Cortex of kidney (tissue), 1 donor: Measurements from ENCODE around the gene WDPCP.
A peak's percentile ranks its signal among the peaks of the same experiment; 100 is the strongest.
"Not testable (repeated sequence)": the region's sequence is repeated elsewhere in the genome, so short reads cannot be mapped to it uniquely, and the experiment has no call there.

Source experiments
- DNase-seq: peaks from one replicate; lab custom pipeline; 2025; lab: John Stamatoyannopoulos, UW

The WDPCP gene, protein sequence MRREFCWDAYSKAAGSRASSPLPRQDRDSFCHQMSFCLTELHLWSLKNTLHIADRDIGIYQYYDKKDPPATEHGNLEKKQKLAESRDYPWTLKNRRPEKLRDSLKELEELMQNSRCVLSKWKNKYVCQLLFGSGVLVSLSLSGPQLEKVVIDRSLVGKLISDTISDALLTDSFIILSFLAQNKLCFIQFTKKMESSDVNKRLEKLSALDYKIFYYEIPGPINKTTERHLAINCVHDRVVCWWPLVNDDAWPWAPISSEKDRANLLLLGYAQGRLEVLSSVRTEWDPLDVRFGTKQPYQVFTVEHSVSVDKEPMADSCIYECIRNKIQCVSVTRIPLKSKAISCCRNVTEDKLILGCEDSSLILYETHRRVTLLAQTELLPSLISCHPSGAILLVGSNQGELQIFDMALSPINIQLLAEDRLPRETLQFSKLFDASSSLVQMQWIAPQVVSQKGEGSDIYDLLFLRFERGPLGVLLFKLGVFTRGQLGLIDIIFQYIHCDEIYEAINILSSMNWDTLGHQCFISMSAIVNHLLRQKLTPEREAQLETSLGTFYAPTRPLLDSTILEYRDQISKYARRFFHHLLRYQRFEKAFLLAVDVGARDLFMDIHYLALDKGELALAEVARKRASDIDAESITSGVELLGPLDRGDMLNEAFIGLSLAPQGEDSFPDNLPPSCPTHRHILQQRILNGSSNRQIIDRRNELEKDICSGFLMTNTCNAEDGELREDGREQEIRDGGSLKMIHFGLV

GRCh38 chr2:63588385-63589147, at the start of gene WDPCP, which contains the start of gene MDH1:
WDPCP (minus strand) TSS chr2:63588477; CDS start chr2:63588271, 206 bp downstream.
MDH1 (plus strand) TSS chr2:63588963; CDS start chr2:63589044, 81 bp downstream.
- DNase-seq: peak; percentile 58

- no peak for DNase-seq
Observed at GRCh38 chr2:63632382-63632781, 44.1 kb upstream of the WDPCP start.

DNA sequence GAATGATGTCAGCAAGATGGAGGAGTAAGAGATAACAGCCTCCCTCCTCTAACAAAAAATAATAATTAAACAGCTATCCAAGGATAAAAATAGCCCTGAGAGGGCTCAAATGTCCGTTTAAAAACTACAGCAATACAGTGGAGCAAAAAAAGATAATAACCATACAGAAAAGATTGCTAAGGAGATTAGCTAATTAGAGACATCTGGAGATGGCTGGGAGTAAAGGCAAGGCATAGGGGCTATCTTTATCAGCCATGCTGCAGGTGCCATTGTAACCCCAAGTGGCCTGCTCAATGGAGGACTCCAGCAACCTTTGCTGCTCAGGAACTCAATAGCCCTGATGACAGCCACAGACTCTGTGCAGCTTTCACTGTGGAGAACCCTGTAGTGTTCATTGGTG, 43.2 kb upstream of the WDPCP start:
- no peak for DNase-seq

- no peak for DNase-seq
Observed at GRCh38 chr2:63628403-63628942, 40.2 kb upstream of the WDPCP start.

DNA sequence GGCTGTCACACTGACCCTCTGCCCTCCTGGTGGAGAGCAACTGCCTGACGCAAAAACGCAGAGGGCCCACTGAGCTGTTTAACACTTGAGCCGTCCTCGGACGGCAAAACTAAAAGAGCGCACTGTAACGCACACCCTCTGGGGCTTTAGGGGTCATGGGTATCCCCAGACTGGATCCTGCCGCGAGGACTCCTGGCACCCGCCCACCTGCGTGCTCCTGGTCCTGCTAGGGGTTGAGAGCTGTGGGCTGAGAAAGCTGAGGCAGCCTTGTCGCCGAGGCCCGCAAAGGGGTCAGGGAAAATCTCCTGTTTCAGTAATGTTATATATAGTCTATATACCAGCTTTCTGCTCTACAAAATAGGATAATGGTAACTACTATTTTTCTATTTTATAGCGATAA, 39.6 kb upstream of the WDPCP start:
- DNase-seq: no peak

DNA sequence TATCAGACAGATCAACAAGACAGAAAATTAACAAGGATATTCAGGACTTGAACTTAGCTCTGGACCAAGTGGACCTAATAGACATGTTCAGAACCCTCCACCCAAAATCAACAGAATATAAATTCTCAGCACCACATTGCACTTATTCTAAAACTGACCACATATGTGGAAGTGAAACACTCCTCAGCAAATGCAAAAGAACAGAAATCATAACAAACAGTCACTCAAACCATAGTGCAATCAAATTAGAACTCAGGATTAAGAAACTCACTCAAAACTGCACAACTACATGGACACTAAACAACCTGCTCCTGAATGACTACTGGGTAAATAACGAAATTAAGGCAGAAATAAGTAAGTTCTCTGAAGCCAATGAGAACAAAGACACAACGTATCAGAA, 35.5 kb upstream of the WDPCP start:
- DNase-seq: not testable (repeated sequence)

- no peak for DNase-seq
Observed at GRCh38 chr2:63622751-63623150, 34.5 kb upstream of the WDPCP start.

DNA sequence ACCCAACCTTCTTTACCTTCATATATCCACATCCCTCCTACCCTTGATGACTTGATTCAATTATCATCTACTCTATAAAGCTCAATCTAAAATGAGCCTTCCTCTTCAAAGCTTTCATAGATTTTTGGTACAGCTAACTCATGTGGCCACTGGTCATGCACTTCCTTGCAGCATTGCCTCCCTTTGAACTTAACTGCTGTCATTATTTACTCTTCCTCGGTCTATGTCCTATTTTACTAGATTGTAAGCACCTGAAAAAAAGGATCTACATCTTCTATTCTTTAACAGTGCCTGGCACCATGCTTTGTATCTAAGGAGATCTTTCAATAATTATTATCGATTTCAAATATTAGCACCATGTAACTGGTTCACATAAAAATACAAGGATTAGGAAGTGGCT, 31.1 kb upstream of the WDPCP start:
- DNase-seq: no peak

- DNase-seq: no peak
Observed at GRCh38 chr2:63617366-63617765, 29.1 kb upstream of the WDPCP start.

GRCh38 chr2:63614983-63615945, 27.0 kb upstream of the WDPCP start:
- no peak for DNase-seq

DNA sequence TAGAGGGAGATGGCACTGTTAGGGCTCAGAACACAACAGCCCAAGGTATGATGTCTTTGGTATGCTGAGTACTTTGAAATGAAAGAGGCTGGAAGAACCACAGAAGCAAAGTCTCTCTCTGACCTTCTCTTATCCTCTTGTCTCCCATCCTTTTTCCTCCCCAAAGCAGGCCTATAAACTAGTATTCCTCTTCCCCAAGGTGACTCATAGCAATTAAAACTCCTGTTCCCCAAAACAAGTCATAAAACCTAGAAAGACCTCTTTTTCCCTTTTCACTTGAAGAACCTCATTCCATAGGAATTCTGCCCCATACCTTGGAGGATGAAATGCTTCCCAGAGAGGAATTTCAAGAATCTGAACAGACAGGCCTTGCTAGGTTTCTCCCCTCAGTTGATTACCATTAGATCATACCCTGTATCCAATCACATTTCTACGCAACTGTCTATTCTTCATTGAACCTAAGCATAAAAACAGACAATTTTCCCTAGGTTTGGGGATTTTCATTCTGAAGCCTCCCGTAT, 26.2 kb upstream of the WDPCP start:
- DNase-seq: no peak

DNA sequence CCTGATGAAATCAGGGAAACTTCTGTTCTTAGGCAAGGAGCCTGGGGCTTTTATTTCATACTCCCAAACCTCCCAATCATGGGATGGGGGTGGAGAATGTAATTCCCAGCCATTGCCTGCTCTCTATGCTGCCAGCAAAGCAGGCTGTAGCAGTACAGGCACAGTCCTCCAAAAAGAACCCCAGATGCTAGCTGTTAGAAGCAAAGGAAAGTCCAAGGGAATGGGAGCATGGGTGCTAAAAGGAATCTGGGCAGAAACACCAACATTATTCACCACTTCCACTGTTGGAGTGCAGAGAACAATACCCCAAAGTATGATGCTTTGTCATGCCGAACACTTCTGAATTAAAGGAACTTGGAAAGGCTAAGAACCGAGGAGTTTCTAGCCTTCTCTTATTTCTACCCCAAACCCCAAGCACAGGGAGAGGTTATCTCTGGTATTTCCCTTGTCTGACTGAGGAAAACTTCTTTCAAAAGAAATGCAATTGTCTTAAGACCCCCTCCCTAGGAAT, 25.2 kb upstream of the WDPCP start:
- DNase-seq: no peak

- no peak for DNase-seq
Observed at GRCh38 chr2:63610525-63610924, 22.2 kb upstream of the WDPCP start.

- DNase-seq: not testable (repeated sequence)
Observed at GRCh38 chr2:63608865-63609264, 20.6 kb upstream of the WDPCP start.

DNA sequence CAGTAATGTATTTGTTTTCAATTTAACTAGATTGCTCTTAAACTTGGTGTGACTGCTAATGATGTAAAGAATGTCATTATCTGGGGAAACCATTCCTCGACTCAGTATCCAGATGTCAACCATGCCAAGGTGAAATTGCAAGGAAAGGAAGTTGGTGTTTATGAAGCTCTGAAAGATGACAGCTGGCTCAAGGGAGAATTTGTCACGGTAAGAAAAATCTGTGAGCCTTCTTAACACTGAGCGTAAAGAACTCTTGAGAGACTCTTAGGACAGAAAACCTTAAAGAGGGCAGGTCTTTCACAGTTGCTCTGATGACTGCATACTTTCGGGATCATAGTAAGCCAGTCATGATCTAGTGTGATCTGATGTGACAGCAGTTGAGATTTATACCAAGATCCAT, 16.4 kb upstream of the WDPCP start:
- DNase-seq: no peak

DNA sequence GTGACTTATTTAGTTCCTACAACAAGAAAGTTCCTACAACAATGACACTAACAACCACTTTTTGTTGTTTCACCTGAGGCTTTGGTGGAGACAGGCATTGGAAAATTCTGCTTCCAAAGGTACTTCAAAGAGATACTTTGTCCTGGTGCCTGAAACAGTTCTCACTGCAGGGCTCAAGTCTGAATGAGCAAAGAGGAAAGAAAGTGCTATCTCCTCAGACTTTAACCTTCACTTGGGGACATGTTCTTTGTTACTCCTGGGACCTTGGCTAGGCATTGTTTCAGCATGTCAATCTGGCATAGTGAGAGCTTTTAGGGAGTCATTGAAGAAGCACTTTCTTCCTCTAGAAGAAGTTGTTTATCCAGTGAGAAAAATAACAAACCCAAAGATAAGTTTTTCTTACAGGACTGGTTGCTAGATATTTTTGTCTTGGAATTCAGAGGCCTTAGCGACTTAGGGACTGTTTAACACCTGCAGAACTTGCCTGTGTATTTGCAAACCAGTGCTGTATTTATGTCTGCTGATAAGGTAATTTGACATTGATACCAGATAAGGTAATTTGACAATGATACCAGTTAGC, 12.7 kb upstream of the WDPCP start:
- no peak for DNase-seq

GRCh38 chr2:63598981-63599380, 10.7 kb upstream of the WDPCP start:
- DNase-seq: no peak

- no peak for DNase-seq
Observed at GRCh38 chr2:63596401-63596883, 8.2 kb upstream of the WDPCP start.

DNA sequence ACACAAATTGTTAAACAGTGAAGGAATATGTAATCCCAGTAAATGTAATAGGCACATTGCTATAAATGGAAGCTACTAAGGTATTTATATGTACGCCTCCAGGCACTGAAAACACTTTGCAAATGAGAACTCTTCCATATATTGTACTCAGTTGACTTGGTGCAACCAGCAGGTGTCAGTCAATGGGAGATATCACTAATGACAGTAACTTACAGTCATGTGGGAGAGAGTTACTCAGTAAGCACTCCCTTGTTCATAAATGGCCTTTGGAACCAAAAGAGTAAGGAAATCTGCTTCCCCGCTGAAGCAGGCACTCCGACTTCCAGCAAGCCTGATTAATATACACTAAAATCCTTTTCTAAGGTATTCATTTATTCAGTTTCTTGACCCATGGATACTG, 6.4 kb upstream of the WDPCP start:
- DNase-seq: no peak

- DNase-seq: no peak
Observed at GRCh38 chr2:63591566-63592175, 3.4 kb upstream of the WDPCP start.
